ENCODE measurements around the gene PLA2G4D. TPM values are rescaled to one million over a fixed set of nuclear protein-coding genes. Genes with fewer than 3 reads are reported as not detected.

Gene PLA2G4D
- total RNA-seq, 1 experiment from 2014 or later = not detected

DNA sequence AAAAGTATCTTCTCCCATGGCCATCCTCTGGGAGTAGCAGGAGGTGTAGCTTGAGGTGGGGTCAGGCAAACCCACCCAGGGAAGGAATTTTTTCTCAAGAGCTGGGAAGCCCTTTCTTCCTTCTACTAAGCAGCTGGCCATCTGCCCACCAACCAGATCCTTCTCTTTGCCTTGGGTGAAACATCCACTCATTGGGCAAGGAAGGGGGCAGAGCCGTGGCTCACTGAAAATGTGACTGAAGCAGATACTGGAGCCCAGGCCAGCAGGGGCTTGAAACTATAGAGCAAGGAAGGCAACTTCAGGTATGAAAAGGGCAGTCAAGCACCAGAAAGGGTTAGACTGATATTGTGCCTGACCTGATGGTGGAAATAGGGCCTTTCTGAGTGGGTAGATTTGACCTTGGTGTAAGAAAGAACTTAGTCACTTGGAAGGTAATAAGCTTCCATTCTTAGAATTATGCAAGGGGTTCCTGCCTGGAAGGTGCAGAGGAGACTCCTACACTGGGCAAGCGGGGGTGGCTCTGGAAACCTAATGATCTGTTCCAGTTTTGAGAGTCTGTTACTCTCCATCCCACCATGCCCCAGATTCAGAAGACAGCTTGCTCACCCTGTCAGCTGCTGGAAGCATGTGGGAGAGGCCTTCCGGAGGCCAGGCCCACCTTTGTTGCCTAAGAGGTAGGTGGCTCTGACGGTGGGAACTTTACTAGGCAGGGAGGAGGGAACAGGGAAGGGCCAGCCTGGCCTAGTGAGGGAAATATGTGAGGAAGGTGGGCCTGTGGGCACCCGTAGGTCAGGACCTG is 51.6 kb downstream of the PLA2G4D start:
- H3K4me1 Mint-ChIP-seq (ENCODE audit: low read depth, unreplicated experiment) = peaks cover 16% of the 10 kb centered on the region
- no peak overlapping the region for H3K4me3 Mint-ChIP-seq (ENCODE audit: low read depth, unreplicated experiment)
- BruUV-seq (replicated peaks) = no TSS peak
- DNase-seq = no peak
- no peaks in the 10 kb centered on the region for H3K27me3 Mint-ChIP-seq (ENCODE audit: unreplicated experiment)
- H3K9me3 Mint-ChIP-seq (ENCODE audit: low read depth, unreplicated experiment) = no peaks in the 10 kb centered on the region
- TF ChIP-seq, protein P1, sequence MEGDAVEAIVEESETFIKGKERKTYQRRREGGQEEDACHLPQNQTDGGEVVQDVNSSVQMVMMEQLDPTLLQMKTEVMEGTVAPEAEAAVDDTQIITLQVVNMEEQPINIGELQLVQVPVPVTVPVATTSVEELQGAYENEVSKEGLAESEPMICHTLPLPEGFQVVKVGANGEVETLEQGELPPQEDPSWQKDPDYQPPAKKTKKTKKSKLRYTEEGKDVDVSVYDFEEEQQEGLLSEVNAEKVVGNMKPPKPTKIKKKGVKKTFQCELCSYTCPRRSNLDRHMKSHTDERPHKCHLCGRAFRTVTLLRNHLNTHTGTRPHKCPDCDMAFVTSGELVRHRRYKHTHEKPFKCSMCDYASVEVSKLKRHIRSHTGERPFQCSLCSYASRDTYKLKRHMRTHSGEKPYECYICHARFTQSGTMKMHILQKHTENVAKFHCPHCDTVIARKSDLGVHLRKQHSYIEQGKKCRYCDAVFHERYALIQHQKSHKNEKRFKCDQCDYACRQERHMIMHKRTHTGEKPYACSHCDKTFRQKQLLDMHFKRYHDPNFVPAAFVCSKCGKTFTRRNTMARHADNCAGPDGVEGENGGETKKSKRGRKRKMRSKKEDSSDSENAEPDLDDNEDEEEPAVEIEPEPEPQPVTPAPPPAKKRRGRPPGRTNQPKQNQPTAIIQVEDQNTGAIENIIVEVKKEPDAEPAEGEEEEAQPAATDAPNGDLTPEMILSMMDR (IDR thresholded peaks at IDR 0.05; ENCODE audit: unreplicated experiment) = no peak
- H3K36me3 Mint-ChIP-seq (ENCODE audit: insufficient read depth, unreplicated experiment) = no peaks in the 10 kb centered on the region
- no peak overlapping the region for H3K27ac Mint-ChIP-seq (ENCODE audit: unreplicated experiment)
- CTCF ChIA-PET = no interaction called here
- intact Hi-C loops (cut with micrococcal nuclease; ENCODE audit: unreplicated experiment) = no loop called here

DNA sequence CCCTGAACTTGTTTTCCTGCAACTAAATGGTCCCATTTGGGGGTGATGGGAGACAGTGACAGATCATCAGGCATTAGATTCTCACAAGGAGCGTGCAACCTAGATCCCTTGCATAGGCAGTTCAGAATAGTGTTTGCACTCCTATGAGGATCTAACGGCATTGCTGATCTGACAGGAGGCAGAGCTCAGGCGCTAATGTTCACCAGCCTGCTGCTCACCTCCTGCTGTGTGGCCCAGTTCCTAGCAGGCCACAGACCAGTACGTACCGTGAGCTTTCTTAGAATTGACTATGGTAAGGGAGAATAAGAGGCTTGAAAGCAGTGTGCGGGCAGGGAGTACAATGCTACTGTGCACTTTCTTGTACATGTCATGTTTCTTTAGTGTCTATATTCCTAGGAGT is 56.0 kb downstream of the PLA2G4D start:
- no peak for DNase-seq
- Mint-ChIP-seq H3K4me1 (ENCODE audit: low read depth, unreplicated experiment) (peaks cover 8% of the 10 kb centered on the region), H3K27me3 (ENCODE audit: unreplicated experiment) (no peaks in the 10 kb centered on the region), H3K27ac (ENCODE audit: unreplicated experiment) (no peak overlapping the region), H3K36me3 (ENCODE audit: insufficient read depth, unreplicated experiment) (no peaks in the 10 kb centered on the region), H3K9me3 (ENCODE audit: low read depth, unreplicated experiment) (no peaks in the 10 kb centered on the region), H3K4me3 (ENCODE audit: low read depth, unreplicated experiment) (no peak overlapping the region)
- BruUV-seq (replicated peaks) = no TSS peak
- TF ChIP-seq, protein P1 (IDR thresholded peaks at IDR 0.05; ENCODE audit: unreplicated experiment) = no peak
- intact Hi-C loops (cut with micrococcal nuclease; ENCODE audit: unreplicated experiment) = no loop called here
- CTCF ChIA-PET = no interaction called here

DNA sequence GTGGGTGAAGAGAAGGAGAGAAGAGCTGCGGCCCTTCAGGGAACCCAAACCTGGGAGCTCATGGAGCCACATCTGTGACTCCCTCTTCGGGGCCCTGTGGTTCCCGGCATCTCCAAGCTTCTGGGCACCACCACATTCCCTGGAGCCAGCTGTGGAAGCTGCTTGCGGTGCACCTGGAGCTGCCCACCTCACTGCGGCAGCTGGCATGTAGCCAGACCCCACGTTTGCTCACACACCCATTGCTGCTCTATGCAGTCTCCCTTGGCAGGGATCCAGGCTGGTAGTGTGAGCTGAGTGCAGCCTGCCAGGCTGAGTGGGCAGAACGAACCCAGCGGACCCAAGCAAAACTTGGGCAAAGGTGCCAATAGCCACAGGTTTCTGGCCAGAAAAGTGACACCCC is 56.7 kb downstream of the PLA2G4D start:
- H3K27ac Mint-ChIP-seq (ENCODE audit: unreplicated experiment) = no peak overlapping the region
- H3K4me1 Mint-ChIP-seq (ENCODE audit: low read depth, unreplicated experiment) = peaks cover 8% of the 10 kb centered on the region
- intact Hi-C loops (cut with micrococcal nuclease; ENCODE audit: unreplicated experiment) = no loop called here
- no TSS peak for BruUV-seq (replicated peaks)
- no peak overlapping the region for H3K4me3 Mint-ChIP-seq (ENCODE audit: low read depth, unreplicated experiment)
- H3K36me3 Mint-ChIP-seq (ENCODE audit: insufficient read depth, unreplicated experiment) = no peaks in the 10 kb centered on the region
- TF ChIP-seq, protein P1 (IDR thresholded peaks at IDR 0.05; ENCODE audit: unreplicated experiment) = no peak
- DNase-seq = peak; percentile 72
- no peaks in the 10 kb centered on the region for H3K9me3 Mint-ChIP-seq (ENCODE audit: low read depth, unreplicated experiment)
- CTCF ChIA-PET = interaction anchor here (1.6 kb wide), 1 partner anchor 9 kb away, joined by 5 read pairs; no protein-coding TSS in a partner anchor
- H3K27me3 Mint-ChIP-seq (ENCODE audit: unreplicated experiment) = no peaks in the 10 kb centered on the region

DNA sequence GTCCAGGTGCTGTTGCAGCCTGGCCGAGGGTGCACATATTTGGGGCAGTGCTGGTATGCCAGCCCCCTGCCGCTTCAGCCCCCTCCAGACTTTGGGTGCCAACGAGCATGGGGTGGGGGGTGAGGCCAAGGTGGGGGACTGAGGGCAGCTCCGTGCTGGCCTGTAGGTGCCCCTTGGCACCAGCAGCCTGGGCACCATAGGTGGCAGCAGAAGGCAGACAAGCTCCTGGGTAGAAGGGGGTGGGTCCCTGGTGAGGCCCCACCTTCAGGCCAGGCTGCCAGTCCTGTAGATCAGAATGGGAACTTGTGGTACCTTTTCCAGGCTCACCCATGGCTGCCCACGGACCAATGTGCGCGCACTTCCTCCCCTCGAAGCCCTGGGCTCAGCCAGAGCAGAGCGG is 57.4 kb downstream of the PLA2G4D start:
- Mint-ChIP-seq H3K4me3 (ENCODE audit: low read depth, unreplicated experiment) (no peak overlapping the region), H3K36me3 (ENCODE audit: insufficient read depth, unreplicated experiment) (no peaks in the 10 kb centered on the region), H3K27ac (ENCODE audit: unreplicated experiment) (no peak overlapping the region), H3K27me3 (ENCODE audit: unreplicated experiment) (peaks cover 1% of the 10 kb centered on the region), H3K4me1 (ENCODE audit: low read depth, unreplicated experiment) (peaks cover 8% of the 10 kb centered on the region), H3K9me3 (ENCODE audit: low read depth, unreplicated experiment) (no peaks in the 10 kb centered on the region)
- TF ChIP-seq, protein P1 (IDR thresholded peaks at IDR 0.05; ENCODE audit: unreplicated experiment) = no peak
- intact Hi-C loops (cut with micrococcal nuclease; ENCODE audit: unreplicated experiment) = no loop called here
- no peak for DNase-seq
- CTCF ChIA-PET = interaction anchor here (1.6 kb wide), 1 partner anchor 10 kb away, joined by 5 read pairs; no protein-coding TSS in a partner anchor
- BruUV-seq (replicated peaks) = no TSS peak
